IMR-90 (cell line): ENCODE results near the gene C16orf89. TPM values are rescaled to one million over a fixed set of nuclear protein-coding genes. Genes with fewer than 3 reads are reported as not detected.

Experiments used
- ATAC-seq: fragments of 200-7000 bp; cut with Tn5 transposase; 2 replicates; pipeline ENCODE4 v1.9.1; 2020; ENCODE audit warnings: low read depth, mild to moderate bottlenecking, moderate library complexity
- BruUV-seq: library from RNA; stranded (reverse); fragments of 400-500 nt; replicated peaks from 2 replicates; lab custom pipeline; 2021; lab: Mats Ljungman, UMichigan
- CTCF ChIA-PET: fragments of 300-600 bp; formaldehyde crosslinking; extraction: SDS; loops from one replicate; lab custom pipeline; 2021; ENCODE audit warnings: antibody characterized with exemption; lab: Yijun Ruan, JAX
- POLR2A ChIA-PET: fragments of 300-600 bp; sonication (Branson Sonifier 250); formaldehyde crosslinking; loops from one replicate; lab custom pipeline; 2022; ENCODE audit warnings: antibody characterized with exemption; ENCODE audit not compliant: unreplicated experiment; lab: Charles Lee
- DNase-seq: peaks from one replicate; pipeline ENCODE4 v3.0.0; 2013
- H2AFZ ChIP-seq: replicated peaks from 2 replicates; pipeline ENCODE3; 2013; ENCODE audit warnings: low read length, mild to moderate bottlenecking; ENCODE audit not compliant: poor library complexity
- H2AK5ac ChIP-seq: 2 replicates; pipeline ENCODE4 v1.6.1; 2013; ENCODE audit warnings: low read depth, low read length, inconsistent platforms
- H2AK9ac ChIP-seq: replicated peaks from 2 replicates; pipeline ENCODE3; 2013; ENCODE audit warnings: mild to moderate bottlenecking, low read depth, low read length, moderate library complexity; ENCODE audit not compliant: poor library complexity
- H2BK120ac ChIP-seq: 2 replicates; pipeline ENCODE4 v1.6.1; 2013; ENCODE audit warnings: low read depth, low read length, inconsistent platforms
- H2BK15ac ChIP-seq: 3 replicates; pipeline ENCODE4 v1.6.1; 2013; ENCODE audit warnings: low read depth, low read length, inconsistent platforms
- H2BK20ac ChIP-seq: 2 replicates; pipeline ENCODE4 v1.6.1; 2013; ENCODE audit warnings: low read depth, mild to moderate bottlenecking, inconsistent platforms, low read length, moderate library complexity
- H2BK5ac ChIP-seq: 2 replicates; pipeline ENCODE4 v1.6.1; 2013; ENCODE audit warnings: mild to moderate bottlenecking, low read depth, low read length, inconsistent platforms; ENCODE audit not compliant: poor library complexity, severe bottlenecking
- H3K14ac ChIP-seq: replicated peaks from 2 replicates; pipeline ENCODE4 v1.6.1; 2013; ENCODE audit warnings: low read depth, low read length, inconsistent platforms
- H3K18ac ChIP-seq: 2 replicates; pipeline ENCODE4 v1.6.1; 2013; ENCODE audit warnings: low read depth, low read length, control low read depth
- H3K23ac ChIP-seq: 2 replicates; pipeline ENCODE4 v1.6.1; 2013; ENCODE audit warnings: low read depth, low read length, inconsistent platforms
- H3K27ac ChIP-seq: 2 replicates; pipeline ENCODE4 v1.5.1; 2013; ENCODE audit warnings: mild to moderate bottlenecking, control low read depth, low read length; ENCODE audit not compliant: insufficient read depth
- H3K27me3 ChIP-seq: 2 replicates; pipeline ENCODE4 v1.6.1; 2013; ENCODE audit warnings: low read length; ENCODE audit not compliant: control insufficient read depth, insufficient read depth
- H3K36me3 ChIP-seq: 2 replicates; pipeline ENCODE4 v1.6.1; 2013; ENCODE audit warnings: low read length, mixed read lengths; ENCODE audit not compliant: control insufficient read depth, insufficient read depth
- H3K4ac ChIP-seq: 2 replicates; pipeline ENCODE4 v1.6.1; 2013; ENCODE audit warnings: low read depth, low read length, inconsistent platforms
- H3K4me1 ChIP-seq: 2 replicates; pipeline ENCODE4 v1.6.1; 2013; ENCODE audit warnings: low read length, mixed read lengths; ENCODE audit not compliant: control insufficient read depth, insufficient read depth
- H3K4me2 ChIP-seq: 2 replicates; pipeline ENCODE4 v1.6.1; 2013; ENCODE audit warnings: low read depth, mild to moderate bottlenecking, control low read depth, low read length, moderate library complexity
- H3K4me3 ChIP-seq: 2 replicates; pipeline ENCODE4 v1.5.1; 2013; ENCODE audit warnings: low read depth, mild to moderate bottlenecking, control low read depth, low read length, moderate library complexity; ENCODE audit not compliant: insufficient read depth
- H3K56ac ChIP-seq: 2 replicates; pipeline ENCODE4 v1.6.1; 2013; ENCODE audit warnings: low read length, inconsistent platforms; ENCODE audit not compliant: insufficient read depth; ENCODE audit errors: extremely low read depth
- H3K79me1 ChIP-seq, 2 experiments: 2 replicates each; pipeline ENCODE4 v1.6.1; 2013; ENCODE audit warnings: low read length in 2 of 2, inconsistent platforms in 1 of 2, low read depth in 1 of 2
- H3K9ac ChIP-seq: 2 replicates; pipeline ENCODE4 v1.6.1; 2013; ENCODE audit warnings: low read depth, low read length, control low read depth
- H3K9me1 ChIP-seq: 2 replicates; pipeline ENCODE4 v1.6.1; 2013; ENCODE audit warnings: low read length, inconsistent platforms; ENCODE audit not compliant: insufficient read depth
- H3K9me3 ChIP-seq: 2 replicates; pipeline ENCODE4 v1.6.1; 2013; ENCODE audit warnings: low read length; ENCODE audit not compliant: control insufficient read depth, insufficient read depth
- H4K20me1 ChIP-seq: 2 replicates; pipeline ENCODE4 v1.6.1; 2013; ENCODE audit warnings: low read length, inconsistent platforms; ENCODE audit not compliant: insufficient read depth
- H4K5ac ChIP-seq: 2 replicates; pipeline ENCODE4 v1.6.1; 2013; ENCODE audit warnings: mild to moderate bottlenecking, low read depth, low read length, control low read depth
- H4K8ac ChIP-seq, 2 experiments: 2 replicates each; pipeline ENCODE4 v1.6.1; 2013; ENCODE audit warnings: low read depth in 2 of 2, low read length in 2 of 2, control low read depth in 1 of 2, inconsistent platforms in 1 of 2
- H4K91ac ChIP-seq: 2 replicates; pipeline ENCODE4 v1.6.1; 2013; ENCODE audit warnings: low read depth, low read length, inconsistent platforms; ENCODE audit not compliant: insufficient read depth
- RAD21 ChIP-seq: IDR thresholded peaks from 2 replicates; pipeline ENCODE4 v1.6.1; 2012; ENCODE audit warnings: low read length, improper control_type of control experiment
- WGBS, 2 experiments: methylation state at CpG; one replicate each; pipeline versions ENCODE4 v1.1.5 to v1.1.7; 2013; ENCODE audit warnings: missing lambda C conversion rate in 2 of 2; ENCODE audit not compliant: insufficient read length in 1 of 2; ENCODE audit errors: extremely low coverage in 2 of 2; 5-methylcytosine and 5-hydroxymethylcytosine counted together
- dilution Hi-C: fragments of 300-500 bp; cut with HindIII; formaldehyde crosslinking; loops from one replicate; pipeline ENCODE4 v1.14.3; 2018; ENCODE audit warnings: low sequenced_read_pairs; ENCODE audit not compliant: unreplicated experiment
- in situ Hi-C: fragments of 300-500 bp; cut with MboI; formaldehyde crosslinking; loops from 3 replicates; pipeline ENCODE4 v1.14.3; 2019; ENCODE audit warnings: low sequenced_read_pairs, inconsistent platforms, mixed read lengths
- intact Hi-C: fragments of 100-400 bp; cut with micrococcal nuclease; formaldehyde crosslinking; loops from 2 replicates; pipeline ENCODE4 v1.10.0; 2022
- polyA plus RNA-seq, 3 experiments: library from polyadenylated mRNA; depleted of rRNA; stranded (reverse); fragments of >200 nt; gene quantifications; 2 replicates each; pipeline ENCODE4 v1.2.3, GENCODE V29; 2012; ENCODE audit warnings: low replicate concordance in 1 of 3
- total RNA-seq: library from RNA; depleted of rRNA; stranded (reverse); fragments of >200 nt; gene quantifications from 2 replicates; pipeline ENCODE4 v1.2.3, GENCODE V29; 2012
- TF ChIP-seq, protein P1 (sequence below): fragments of 150-350 bp; IDR thresholded peaks from 2 replicates; pipeline ENCODE4 v1.6.1; 2017; ENCODE audit warnings: mild to moderate bottlenecking, antibody characterized with exemption, low read length, low read depth
- TF ChIP-seq, protein P2 (sequence below): conservative IDR thresholded peaks from 2 replicates; pipeline ENCODE4 v1.5.1; 2012; ENCODE audit warnings: mild to moderate bottlenecking, low read depth, low read length, improper control_type of control experiment

C16orf89 gene
- total and polyA plus RNA-seq, 2 of the 4 experiments (the other 2 are of a cell fraction), result 0.17 to 0.18 TPM

DNA sequence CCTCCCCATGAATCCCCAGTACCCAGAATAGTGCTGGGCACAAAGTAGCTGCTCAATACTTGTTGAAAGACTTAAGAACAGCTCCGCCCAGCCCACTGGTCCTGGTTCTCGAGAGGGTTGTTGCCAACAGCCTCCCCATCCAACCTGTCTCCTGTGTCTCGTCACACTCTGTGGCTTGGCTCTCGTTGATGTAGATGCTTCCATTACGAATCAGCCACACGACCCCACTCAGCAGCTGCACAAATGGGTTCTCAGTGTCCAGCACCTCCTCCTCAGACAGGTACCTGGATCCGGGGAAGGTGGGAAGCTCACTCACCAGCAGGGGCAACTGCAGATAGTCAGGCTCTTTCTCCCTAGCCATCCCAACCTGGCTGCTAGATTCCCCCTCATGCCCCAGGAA lies 34.2 kb downstream of the C16orf89 start:
- no peak overlapping the region for H3K4me3 ChIP-seq
- CTCF ChIA-PET, result no interaction called here

More for the DNA sequence above, 34.2 kb downstream of the C16orf89 start:
- Histone ChIP-seq H2BK120ac (no peak overlapping the region), H3K4me1 (peaks cover 3% of the 10 kb centered on the region; the same call in 1 of the 2 replicates), H3K36me3 (0 out of 2 replicates have a peak, but pooled peaks cover 1% of the 10 kb centered on the region), H3K27ac (no peak overlapping the region), H4K91ac (no peak overlapping the region), H4K8ac (no peak overlapping the region), H2BK5ac (no peak overlapping the region), H2AK5ac (no peak overlapping the region), H3K9me1 (peaks cover 8% of the 10 kb centered on the region), H3K9me3 (no peaks in the 10 kb centered on the region), H2AFZ (no peak overlapping the region), H3K18ac (no peak overlapping the region), H3K4ac (no peak overlapping the region), H3K27me3 (no peaks in the 10 kb centered on the region), H2BK15ac (no peak overlapping the region), H4K5ac (no peak overlapping the region), H3K9ac (no peak overlapping the region), H4K20me1 (no peaks in the 10 kb centered on the region), H3K14ac (no peak overlapping the region), H3K56ac (no peak overlapping the region), H3K4me2 (no peak overlapping the region), H2BK20ac (no peak overlapping the region), H3K23ac (no peak overlapping the region), H2AK9ac (no peak overlapping the region), H3K79me1 (peaks cover 3 to 13% of the 10 kb centered on the region in 2 experiments; a peak in 2 of 4 replicates)
- dilution Hi-C loops, result no loop called here
- ATAC-seq, result no peak
- intact Hi-C loops, result loop anchor here (5.0 kb wide), 1 partner anchor 184 kb away; the partner anchor contains the start of genes GLYR1 and UBN1
- TF ChIP-seq, protein P1, sequence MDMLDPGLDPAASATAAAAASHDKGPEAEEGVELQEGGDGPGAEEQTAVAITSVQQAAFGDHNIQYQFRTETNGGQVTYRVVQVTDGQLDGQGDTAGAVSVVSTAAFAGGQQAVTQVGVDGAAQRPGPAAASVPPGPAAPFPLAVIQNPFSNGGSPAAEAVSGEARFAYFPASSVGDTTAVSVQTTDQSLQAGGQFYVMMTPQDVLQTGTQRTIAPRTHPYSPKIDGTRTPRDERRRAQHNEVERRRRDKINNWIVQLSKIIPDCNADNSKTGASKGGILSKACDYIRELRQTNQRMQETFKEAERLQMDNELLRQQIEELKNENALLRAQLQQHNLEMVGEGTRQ, result no peak
- TF ChIP-seq, protein P2, sequence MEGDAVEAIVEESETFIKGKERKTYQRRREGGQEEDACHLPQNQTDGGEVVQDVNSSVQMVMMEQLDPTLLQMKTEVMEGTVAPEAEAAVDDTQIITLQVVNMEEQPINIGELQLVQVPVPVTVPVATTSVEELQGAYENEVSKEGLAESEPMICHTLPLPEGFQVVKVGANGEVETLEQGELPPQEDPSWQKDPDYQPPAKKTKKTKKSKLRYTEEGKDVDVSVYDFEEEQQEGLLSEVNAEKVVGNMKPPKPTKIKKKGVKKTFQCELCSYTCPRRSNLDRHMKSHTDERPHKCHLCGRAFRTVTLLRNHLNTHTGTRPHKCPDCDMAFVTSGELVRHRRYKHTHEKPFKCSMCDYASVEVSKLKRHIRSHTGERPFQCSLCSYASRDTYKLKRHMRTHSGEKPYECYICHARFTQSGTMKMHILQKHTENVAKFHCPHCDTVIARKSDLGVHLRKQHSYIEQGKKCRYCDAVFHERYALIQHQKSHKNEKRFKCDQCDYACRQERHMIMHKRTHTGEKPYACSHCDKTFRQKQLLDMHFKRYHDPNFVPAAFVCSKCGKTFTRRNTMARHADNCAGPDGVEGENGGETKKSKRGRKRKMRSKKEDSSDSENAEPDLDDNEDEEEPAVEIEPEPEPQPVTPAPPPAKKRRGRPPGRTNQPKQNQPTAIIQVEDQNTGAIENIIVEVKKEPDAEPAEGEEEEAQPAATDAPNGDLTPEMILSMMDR, result no peak
- no peak for TF ChIP-seq RAD21
- in situ Hi-C loops, result no loop called here
- no TSS peak for BruUV-seq
- 78% methylated on average over 7 of the region's 7 CpGs; no CpG with 5 or more reads in 1 of the 2 experiments for WGBS, 2 experiments
- no peak for DNase-seq
- POLR2A ChIA-PET, result interaction anchor here (0.6 kb wide), 1 partner anchor 8 kb away, joined by 6 read pairs; no protein-coding TSS in a partner anchor
